OCI-LY1 (cell line): ENCODE results near the gene MYMK.

ENCODE experiments used
- EZH2 ChIP-seq: fragments of 200-600 bp; sonication (generic), shearing (Covaris generic); IDR thresholded peaks from 2 replicates; pipeline ENCODE4 v1.8.0; 2017; ENCODE audit warnings: borderline replicate concordance, mixed run types, mild to moderate bottlenecking, antibody characterized with exemption, low read length, moderate library complexity, mixed read lengths
- TF ChIP-seq, protein P1 (sequence below): fragments of 200-600 bp; sonication (generic), shearing (Covaris generic); IDR thresholded peaks from 2 replicates; pipeline ENCODE4 v1.5.1; 2017; ENCODE audit warnings: mild to moderate bottlenecking, antibody characterized with exemption, low read length, moderate library complexity, mixed read lengths

DNA sequence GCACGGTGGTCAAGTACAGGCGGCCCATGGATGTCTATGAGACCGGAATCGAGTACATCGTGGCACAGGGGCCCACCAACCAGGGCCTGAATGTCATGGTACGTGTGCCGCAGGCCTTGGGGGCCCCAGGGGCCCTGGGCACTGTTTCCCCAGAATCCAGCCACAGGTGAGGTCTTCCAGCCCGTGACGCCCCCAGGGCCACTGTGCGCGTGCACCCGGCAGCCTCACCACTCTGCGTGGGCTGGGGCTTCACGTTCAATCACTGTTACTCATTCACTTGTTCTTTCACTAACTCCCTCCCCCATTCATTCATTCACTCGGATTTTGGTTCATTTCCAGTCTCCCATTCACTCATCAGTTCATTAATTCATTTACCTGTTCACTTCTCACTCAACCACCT lies 22.4 kb upstream of the MYMK start:
- no peak for TF ChIP-seq EZH2
- TF ChIP-seq, protein P1, sequence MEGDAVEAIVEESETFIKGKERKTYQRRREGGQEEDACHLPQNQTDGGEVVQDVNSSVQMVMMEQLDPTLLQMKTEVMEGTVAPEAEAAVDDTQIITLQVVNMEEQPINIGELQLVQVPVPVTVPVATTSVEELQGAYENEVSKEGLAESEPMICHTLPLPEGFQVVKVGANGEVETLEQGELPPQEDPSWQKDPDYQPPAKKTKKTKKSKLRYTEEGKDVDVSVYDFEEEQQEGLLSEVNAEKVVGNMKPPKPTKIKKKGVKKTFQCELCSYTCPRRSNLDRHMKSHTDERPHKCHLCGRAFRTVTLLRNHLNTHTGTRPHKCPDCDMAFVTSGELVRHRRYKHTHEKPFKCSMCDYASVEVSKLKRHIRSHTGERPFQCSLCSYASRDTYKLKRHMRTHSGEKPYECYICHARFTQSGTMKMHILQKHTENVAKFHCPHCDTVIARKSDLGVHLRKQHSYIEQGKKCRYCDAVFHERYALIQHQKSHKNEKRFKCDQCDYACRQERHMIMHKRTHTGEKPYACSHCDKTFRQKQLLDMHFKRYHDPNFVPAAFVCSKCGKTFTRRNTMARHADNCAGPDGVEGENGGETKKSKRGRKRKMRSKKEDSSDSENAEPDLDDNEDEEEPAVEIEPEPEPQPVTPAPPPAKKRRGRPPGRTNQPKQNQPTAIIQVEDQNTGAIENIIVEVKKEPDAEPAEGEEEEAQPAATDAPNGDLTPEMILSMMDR, result no peak
